Endothelial cell of umbilical vein (primary cell): ENCODE measurements around the gene BIK. TPM values are rescaled to one million over a fixed set of nuclear protein-coding genes. Genes with fewer than 3 reads are reported as not detected.

Source experiments
- BruUV-seq: library from RNA; stranded (reverse); fragments of 400-500 nt; replicated peaks from 2 replicates; lab custom pipeline; 2021; lab: Mats Ljungman, UMichigan
- CTCF ChIA-PET: fragments of 300-600, 350-600 bp; sonication (Branson Sonifier 250); formaldehyde crosslinking; loops from one replicate; lab custom pipeline; 2021; ENCODE audit warnings: antibody characterized with exemption, inconsistent platforms; lab: Charles Lee
- POLR2A ChIA-PET: fragments of 300-600, 350-600 bp; sonication (Branson Sonifier 250); formaldehyde crosslinking; loops from one replicate; lab custom pipeline; 2021; ENCODE audit warnings: antibody characterized with exemption, inconsistent platforms; lab: Charles Lee
- DNase-seq: peaks from one replicate; pipeline ENCODE4 v3.0.0-alpha.2; 2011; ENCODE audit warnings: low read depth, low spot score
- FAIRE-seq: peaks from 2 replicates; lab custom pipeline; 2011; peaks lifted over from hg19 to GRCh38; lab: Jason Lieb, UNC
- H2AFZ ChIP-seq: 2 replicates; pipeline ENCODE4 v1.6.0; 2012; ENCODE audit warnings: low read depth, low read length, control low read depth, inconsistent platforms
- H3K27ac ChIP-seq: 2 replicates; pipeline ENCODE4 v1.5.1; 2011; ENCODE audit warnings: low read depth, mild to moderate bottlenecking, control low read depth, low read length, moderate library complexity; ENCODE audit not compliant: insufficient read depth
- H3K27me3 ChIP-seq, 2 experiments: 2 replicates each; pipeline versions ENCODE4 v1.6.0 to v1.6.1; 2011; ENCODE audit warnings: low read length in 2 of 2, mixed read lengths in 1 of 2; ENCODE audit not compliant: control insufficient read depth in 2 of 2, insufficient read depth in 2 of 2
- H3K36me3 ChIP-seq, 2 experiments: 2 replicates in 1 of 2; 3 replicates in 1 of 2; pipeline ENCODE4 v1.5.1; 2011; ENCODE audit warnings: low read length in 2 of 2, mild to moderate bottlenecking in 1 of 2, moderate library complexity in 1 of 2; ENCODE audit not compliant: control insufficient read depth in 2 of 2, insufficient read depth in 2 of 2; ENCODE audit errors: extremely low read depth in 1 of 2
- H3K4me1 ChIP-seq: 3 replicates; pipeline ENCODE4 v1.5.1; 2011; ENCODE audit warnings: mild to moderate bottlenecking, low read length; ENCODE audit not compliant: control insufficient read depth, insufficient read depth; ENCODE audit errors: extremely low read depth
- H3K4me2 ChIP-seq: 2 replicates; pipeline ENCODE4 v1.6.1; 2011; ENCODE audit warnings: low read length, control low read depth, mixed read lengths; ENCODE audit not compliant: insufficient read depth
- H3K4me3 ChIP-seq, 3 experiments: fragments of 200-600 bp in 1 of 3; sonication (generic), shearing (Covaris generic) in 1 of 3; replicated peaks in 1 of 3; 2 replicates each; pipeline ENCODE4 v1.5.1; 2011 to 2016; ENCODE audit warnings: control low read depth in 3 of 3, low read length in 3 of 3, mild to moderate bottlenecking in 2 of 3, inconsistent platforms in 1 of 3, low read depth in 1 of 3, moderate library complexity in 1 of 3; ENCODE audit not compliant: insufficient read depth in 1 of 3
- H3K79me2 ChIP-seq: 2 replicates; pipeline ENCODE4 v1.6.0; 2012; ENCODE audit warnings: low read length, inconsistent platforms; ENCODE audit not compliant: control insufficient read depth, insufficient read depth
- H3K9ac ChIP-seq: replicated peaks from 2 replicates; pipeline ENCODE3; 2011; ENCODE audit warnings: low read length, control low read depth; ENCODE audit not compliant: insufficient read depth; ENCODE audit errors: extremely low read depth
- H3K9me1 ChIP-seq: replicated peaks from 3 replicates; pipeline ENCODE4 v1.6.0; 2011; ENCODE audit warnings: mild to moderate bottlenecking, low read length; ENCODE audit not compliant: control insufficient read depth, insufficient read depth; ENCODE audit errors: extremely low read depth
- H3K9me3 ChIP-seq: replicated peaks from 2 replicates; pipeline ENCODE4 v1.5.1; 2012; ENCODE audit warnings: low read length, inconsistent platforms; ENCODE audit not compliant: control insufficient read depth, insufficient read depth
- H4K20me1 ChIP-seq: replicated peaks from 2 replicates; pipeline ENCODE3; 2011; ENCODE audit warnings: mild to moderate bottlenecking, low read length; ENCODE audit not compliant: control insufficient read depth, insufficient read depth; ENCODE audit errors: extremely low read depth
- CTCF ChIP-seq, 2 donors: IDR thresholded peaks; 1 replicate in 1 of 2; 2 replicates in 1 of 2; pipeline ENCODE4 v1.5.1; 2011; ENCODE audit warnings: low read length in 2 of 2, mild to moderate bottlenecking in 2 of 2, moderate library complexity in 2 of 2, control low read depth in 1 of 2, inconsistent platforms in 1 of 2, low read depth in 1 of 2; ENCODE audit not compliant: insufficient read depth in 1 of 2; ENCODE audit errors: extremely low read depth in 1 of 2
- EZH2 ChIP-seq: IDR thresholded peaks from 2 replicates; pipeline ENCODE4 v1.6.1; 2012; ENCODE audit warnings: borderline replicate concordance, low read depth, mild to moderate bottlenecking, moderate library complexity, low read length, inconsistent platforms; ENCODE audit not compliant: severe bottlenecking
- FOS ChIP-seq: IDR thresholded peaks from 2 replicates; pipeline ENCODE4 v1.6.1; 2011; ENCODE audit warnings: mild to moderate bottlenecking, low read length, moderate library complexity, borderline replicate concordance; ENCODE audit not compliant: insufficient read depth
- GATA2 ChIP-seq: IDR thresholded peaks from 2 replicates; pipeline ENCODE4 v1.7.0; 2011; ENCODE audit warnings: low read depth, mild to moderate bottlenecking, moderate library complexity, mixed read lengths, low read length; ENCODE audit not compliant: insufficient read length, insufficient read depth
- JUN ChIP-seq: IDR thresholded peaks from 2 replicates; pipeline ENCODE4 v1.6.1; 2011; ENCODE audit warnings: borderline replicate concordance, low read depth; ENCODE audit not compliant: insufficient read length, insufficient read depth
- MAX ChIP-seq: IDR thresholded peaks from 2 replicates; pipeline ENCODE4 v1.6.1; 2011; ENCODE audit not compliant: insufficient read depth, insufficient read length
- MYC ChIP-seq: IDR thresholded peaks from one replicate; pipeline ENCODE4 v1.6.1; 2011; ENCODE audit warnings: mild to moderate bottlenecking, low read depth, low read length
- POLR2A ChIP-seq: IDR thresholded peaks from 2 replicates; pipeline ENCODE4 v1.6.1; 2012; ENCODE audit warnings: low read depth, mild to moderate bottlenecking, control low read depth, low read length
- POLR2AphosphoS5 ChIP-seq: IDR thresholded peaks from 2 replicates; pipeline ENCODE4 v1.6.1; 2012; ENCODE audit warnings: low read depth, mild to moderate bottlenecking, control low read depth, low read length, moderate library complexity; ENCODE audit not compliant: insufficient read depth
- dilution Hi-C: fragments of 300-500 bp; cut with MboI; formaldehyde crosslinking; loops from one replicate; pipeline ENCODE4 v1.15.0; 2019; ENCODE audit warnings: low sequenced_read_pairs; ENCODE audit not compliant: extremely low pct_ligation_motif_present
- intact Hi-C: fragments of 100-400 bp; cut with micrococcal nuclease; formaldehyde crosslinking; loops from one replicate; pipeline ENCODE4 v1.10.0; 2022
- polyA plus RNA-seq, 4 experiments: library from polyadenylated mRNA; depleted of rRNA in 3 of 4; stranded (reverse) in 3 of 4; unstranded in 1 of 4; fragments of >200 nt; gene quantifications; 2 replicates each; pipeline versions ENCODE4 v1.2.1 to v1.2.3, GENCODE V29; 2011 to 2012; ENCODE audit warnings: missing spikeins in 1 of 4
- total RNA-seq: library from RNA; stranded (reverse); gene quantifications from 2 replicates; pipeline ENCODE4 v1.2.3, GENCODE V29; 2021

Gene BIK
- total and polyA plus RNA-seq, 2 donors (not counting 3 experiments of a cell fraction or from before 2014, with no cell fraction given): 0.49 to 0.95 TPM

GRCh38 chr22:43136801-43137200, 26.3 kb downstream of the BIK start:
- CTCF ChIA-PET: interaction anchor here (0.5 to 4.4 kb wide), 8 partner anchors 10 to 563 kb away, joined by 3 to 17 read pairs (median 3); partner anchors contain the start of gene BIK
- FAIRE-seq: no peak
- no peak overlapping the region for H3K9ac ChIP-seq

More at GRCh38 chr22:43136801-43137200, 26.3 kb downstream of the BIK start:
- H3K4me1 ChIP-seq: no peaks in the 10 kb centered on the region
- dilution Hi-C loops: no loop called here
- H3K27me3 ChIP-seq: no peaks in the 10 kb centered on the region
- H3K27ac ChIP-seq: no peak overlapping the region
- H3K9me1 ChIP-seq: no peaks in the 10 kb centered on the region
- H3K36me3 ChIP-seq: peaks cover 0 to 26% of the 10 kb centered on the region in 2 experiments
- DNase-seq: no peak
- no peak overlapping the region for H3K4me2 ChIP-seq
- H2AFZ ChIP-seq: no peak overlapping the region
- no TSS peak for BruUV-seq
- intact Hi-C loops: loop anchor here (1.0 to 2.0 kb wide), 2 partner anchors 26 to 356 kb away; partner anchors contain the start of gene BIK
- POLR2A ChIA-PET: no interaction called here
- no peak overlapping the region for H3K4me3 ChIP-seq
- no peaks in the 10 kb centered on the region for H3K79me2 ChIP-seq
- no peak for TF ChIP-seq POLR2A
- TF ChIP-seq GATA2: no peak
- no peak for TF ChIP-seq FOS
- TF ChIP-seq MAX: no peak
- TF ChIP-seq MYC: no peak
- TF ChIP-seq JUN: no peak
- no peak for TF ChIP-seq POLR2AphosphoS5
- no peak for TF ChIP-seq CTCF (IDR thresholded peaks at IDR 0.05; ENCODE audit: extremely low read depth in 1 of 2, insufficient read depth in 1 of 2, low read depth in 1 of 2, low read length in 2 of 2)
- no peak for TF ChIP-seq EZH2
- no peaks in the 10 kb centered on the region for H4K20me1 ChIP-seq
- no peaks in the 10 kb centered on the region for H3K9me3 ChIP-seq
